ENCODE measurements around the gene GOLGA5. TPM values are rescaled to one million over a fixed set of nuclear protein-coding genes. Genes with fewer than 3 reads are reported as not detected.

GOLGA5 gene
- total RNA-seq, 4 donors from 2014 or later, result 27.0 to 34.8 (median 33.8) TPM

- no peaks in the 10 kb centered on the region for H3K27me3 ChIP-seq
- H3K27ac ChIP-seq, result no peak overlapping the region
- intact Hi-C loops (cut with DNase I; ENCODE audit: low total_unique reads), result no loop called here
- in situ Hi-C loops (cut with MboI; ENCODE audit: low sequenced_read_pairs in 4 of 4), result loop anchor here in 2 of 4 donors (10.0 to 25.0 kb wide), 2 partner anchors 72 to 674 kb away; partner anchors contain the start of genes ATXN3 (in 1 of the 2), CPSF2 (in 1 of the 2) and NDUFB1 (in 1 of the 2)
- no peak overlapping the region for H3K4me3 ChIP-seq
- peaks cover 0 to 6% of the 10 kb centered on the region in 2 donors for H3K4me1 ChIP-seq
- DNase-seq (no peak), ATAC-seq (no peak)
- H3K36me3 ChIP-seq, result no peaks in the 10 kb centered on the region
- TF ChIP-seq, protein P1, sequence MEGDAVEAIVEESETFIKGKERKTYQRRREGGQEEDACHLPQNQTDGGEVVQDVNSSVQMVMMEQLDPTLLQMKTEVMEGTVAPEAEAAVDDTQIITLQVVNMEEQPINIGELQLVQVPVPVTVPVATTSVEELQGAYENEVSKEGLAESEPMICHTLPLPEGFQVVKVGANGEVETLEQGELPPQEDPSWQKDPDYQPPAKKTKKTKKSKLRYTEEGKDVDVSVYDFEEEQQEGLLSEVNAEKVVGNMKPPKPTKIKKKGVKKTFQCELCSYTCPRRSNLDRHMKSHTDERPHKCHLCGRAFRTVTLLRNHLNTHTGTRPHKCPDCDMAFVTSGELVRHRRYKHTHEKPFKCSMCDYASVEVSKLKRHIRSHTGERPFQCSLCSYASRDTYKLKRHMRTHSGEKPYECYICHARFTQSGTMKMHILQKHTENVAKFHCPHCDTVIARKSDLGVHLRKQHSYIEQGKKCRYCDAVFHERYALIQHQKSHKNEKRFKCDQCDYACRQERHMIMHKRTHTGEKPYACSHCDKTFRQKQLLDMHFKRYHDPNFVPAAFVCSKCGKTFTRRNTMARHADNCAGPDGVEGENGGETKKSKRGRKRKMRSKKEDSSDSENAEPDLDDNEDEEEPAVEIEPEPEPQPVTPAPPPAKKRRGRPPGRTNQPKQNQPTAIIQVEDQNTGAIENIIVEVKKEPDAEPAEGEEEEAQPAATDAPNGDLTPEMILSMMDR (IDR thresholded peaks at IDR 0.05 in 4 of 5, conservative IDR thresholded peaks at IDR 0.05 in 1 of 5), result no peak
- TF ChIP-seq POLR2A (IDR thresholded peaks at IDR 0.05), result no peak
- peaks cover 0 to 4% (median 0%) of the 10 kb centered on the region in 3 donors for H3K9me3 ChIP-seq
Observed at GRCh38 chr14:92786427-92786756, 7.7 kb upstream of the GOLGA5 start.

- Histone ChIP-seq H3K36me3 (no peaks in the 10 kb centered on the region), H3K27ac (no peak overlapping the region), H3K4me1 (peaks cover 0 to 6% of the 10 kb centered on the region in 2 donors), H3K9me3 (peaks cover 0 to 4% (median 0%) of the 10 kb centered on the region in 3 donors), H3K4me3 (no peak overlapping the region), H3K27me3 (no peaks in the 10 kb centered on the region)
- ATAC-seq (no peak), DNase-seq (no peak)
- intact Hi-C loops (cut with DNase I; ENCODE audit: low total_unique reads), result no loop called here
- no peak for TF ChIP-seq POLR2A (IDR thresholded peaks at IDR 0.05)
- TF ChIP-seq, protein P1 (IDR thresholded peaks at IDR 0.05 in 4 of 5, conservative IDR thresholded peaks at IDR 0.05 in 1 of 5), result no peak
- in situ Hi-C loops (cut with MboI; ENCODE audit: low sequenced_read_pairs in 4 of 4), result loop anchor here in 2 of 4 donors (10.0 to 25.0 kb wide), 2 partner anchors 73 to 675 kb away; partner anchors contain the start of genes ATXN3 (in 1 of the 2), CPSF2 (in 1 of the 2) and NDUFB1 (in 1 of the 2)
Observed at GRCh38 chr14:92787554-92787953, 6.6 kb upstream of the GOLGA5 start.

DNA sequence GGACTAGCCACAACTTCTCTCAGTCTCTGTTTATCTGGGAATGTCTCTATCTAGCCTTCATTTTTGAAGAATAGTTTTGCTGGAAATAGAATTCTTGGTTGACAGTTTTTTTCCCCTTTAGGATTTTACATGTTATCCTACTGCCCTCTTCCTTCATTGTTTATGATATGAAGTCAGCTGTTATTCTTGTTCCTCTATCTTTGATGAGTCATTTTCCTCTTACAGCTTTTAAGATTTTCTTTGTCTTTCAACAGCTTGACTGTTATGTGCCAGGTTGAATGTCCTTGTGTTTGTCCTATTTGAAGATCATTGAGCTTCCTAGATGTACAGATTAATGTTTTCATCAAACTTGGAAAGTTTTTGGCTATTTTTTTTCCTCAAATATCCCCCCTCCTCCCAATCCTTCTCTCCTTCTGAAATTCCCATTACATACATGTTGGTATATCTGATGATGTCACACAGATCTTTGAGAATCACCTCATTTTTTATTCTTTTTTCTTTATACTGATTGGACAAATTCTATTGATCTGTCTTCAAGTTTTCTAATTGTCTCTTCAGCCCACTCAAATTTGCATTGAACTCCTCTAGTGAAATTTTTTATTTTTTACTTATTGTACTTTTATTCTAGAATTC is 4.5 kb upstream of the GOLGA5 start:
- DNase-seq (no peak), ATAC-seq (no peak)
- intact Hi-C loops (cut with DNase I; ENCODE audit: low total_unique reads) (loop anchor here (5.0 to 10.0 kb wide), 3 partner anchors 395 to 665 kb away; partner anchors contain the start of genes BTBD7, CPSF2, LYSET and MOAP1), in situ Hi-C loops (cut with MboI; ENCODE audit: low sequenced_read_pairs in 4 of 4) (loop anchor here in 3 of 4 donors (5.0 to 25.0 kb wide), 3 partner anchors 42 to 677 kb away; partner anchors contain the start of genes ATXN3 (in 1 of the 3), CPSF2 (in 1 of the 3), LGMN (in 1 of the 3) and NDUFB1 (in 1 of the 3))
- no peak overlapping the region for H3K4me3 ChIP-seq
- H3K9me3 ChIP-seq, result peaks cover 0 to 4% (median 0%) of the 10 kb centered on the region in 3 donors
- no peaks in the 10 kb centered on the region for H3K27me3 ChIP-seq
- no peak overlapping the region for H3K27ac ChIP-seq
- H3K4me1 ChIP-seq, result peaks cover 0 to 6% of the 10 kb centered on the region in 2 donors
- no peak for TF ChIP-seq POLR2A (IDR thresholded peaks at IDR 0.05)
- TF ChIP-seq, protein P1 (IDR thresholded peaks at IDR 0.05 in 4 of 5, conservative IDR thresholded peaks at IDR 0.05 in 1 of 5), result no peak
- H3K36me3 ChIP-seq, result no peaks in the 10 kb centered on the region

DNA sequence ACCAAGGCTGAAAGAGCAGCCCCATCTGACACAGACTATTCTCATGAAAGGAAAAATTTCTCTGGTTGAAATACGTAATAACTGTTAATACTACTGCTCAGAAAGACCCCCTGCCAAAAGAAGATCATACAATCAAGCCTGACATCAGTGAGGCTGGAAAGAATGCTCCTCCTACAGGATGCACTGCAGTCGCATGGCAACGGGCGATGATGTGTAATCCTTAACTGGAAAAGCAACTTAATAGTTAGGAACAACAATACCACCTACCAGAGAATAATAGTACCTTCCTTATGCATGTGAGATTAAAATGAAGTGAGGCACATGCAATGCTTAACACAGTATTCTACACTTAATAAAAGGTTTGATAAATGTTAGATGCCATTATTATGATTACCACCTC is 1.2 kb upstream of the GOLGA5 start:
- DNase-seq (no peak), ATAC-seq (no peak)
- Histone ChIP-seq H3K9me3 (peaks cover 0 to 4% (median 0%) of the 10 kb centered on the region in 3 donors), H3K4me3 (no peak overlapping the region), H3K36me3 (peaks cover 0 to 8% of the 10 kb centered on the region in 2 donors), H3K27me3 (no peaks in the 10 kb centered on the region), H3K4me1 (peaks cover 15 to 18% of the 10 kb centered on the region in 2 donors), H3K27ac (no peak overlapping the region)
- TF ChIP-seq POLR2A (IDR thresholded peaks at IDR 0.05), result no peak
- TF ChIP-seq, protein P1 (IDR thresholded peaks at IDR 0.05 in 4 of 5, conservative IDR thresholded peaks at IDR 0.05 in 1 of 5), result no peak
- in situ Hi-C loops (cut with MboI; ENCODE audit: low sequenced_read_pairs in 4 of 4) (loop anchor here in 2 of 4 donors (5.0 to 25.0 kb wide), 2 partner anchors 46 to 681 kb away; partner anchors contain the start of genes ATXN3 (in 1 of the 2), CPSF2 (in 1 of the 2), LGMN (in 1 of the 2) and NDUFB1 (in 1 of the 2)), intact Hi-C loops (cut with DNase I; ENCODE audit: low total_unique reads) (loop anchor here (5.0 to 10.0 kb wide), 3 partner anchors 392 to 668 kb away; partner anchors contain the start of genes BTBD7, CPSF2, LYSET and MOAP1)
